ENCODE data around the gene FCGBP. TPM values are rescaled to one million over a fixed set of nuclear protein-coding genes. Genes with fewer than 3 reads are reported as not detected.
"Not testable (repeated sequence)": the region's sequence is repeated elsewhere in the genome, so short reads cannot be mapped to it uniquely, and the experiment has no call there.

FCGBP gene
- total RNA-seq, 4 donors from 2014 or later: 17.4 to 122 (median 72.1) TPM

GRCh38 chr19:39969266-39969665 is 34.8 kb upstream of the FCGBP start:
- H3K36me3 ChIP-seq: peaks cover 0 to 23% (median 12%) of the 10 kb centered on the region in 3 donors
- peaks cover 4 to 35% (median 15%) of the 10 kb centered on the region in 4 donors for H3K4me1 ChIP-seq
- H3K9me3 ChIP-seq: no peaks in the 10 kb centered on the region
- WGBS, 2 donors: 74 to 84% methylated on average over 6 of the region's 6 CpGs
- H3K4me3 ChIP-seq: no peak overlapping the region
- H3K27ac ChIP-seq: no peak overlapping the region
- TF ChIP-seq EP300 (IDR thresholded peaks at IDR 0.05) (no peak), CTCF (IDR thresholded peaks at IDR 0.05) (no peak), POLR2A (IDR thresholded peaks at IDR 0.05) (no peak)
- H3K27me3 ChIP-seq: no peaks in the 10 kb centered on the region
- DNase-seq (ENCODE audit: low spot score in 2 of 2): no peak

GRCh38 chr19:39968789-39969188 is 34.4 kb upstream of the FCGBP start:
- Histone ChIP-seq H3K36me3 (peaks cover 0 to 18% (median 8%) of the 10 kb centered on the region in 3 donors), H3K4me3 (no peak overlapping the region), H3K9me3 (no peaks in the 10 kb centered on the region), H3K27me3 (no peaks in the 10 kb centered on the region), H3K4me1 (peaks cover 4 to 35% (median 15%) of the 10 kb centered on the region in 4 donors), H3K27ac (no peak overlapping the region)
- TF ChIP-seq CTCF (IDR thresholded peaks at IDR 0.05): no peak
- no peak for TF ChIP-seq EP300 (IDR thresholded peaks at IDR 0.05)
- TF ChIP-seq POLR2A (IDR thresholded peaks at IDR 0.05): no peak
- 95 to 97% methylated on average over 15 of the region's 15 CpGs for WGBS, 2 donors
- DNase-seq (ENCODE audit: low spot score in 2 of 2): no peak

- Histone ChIP-seq H3K36me3 (peaks cover 0 to 6% (median 0%) of the 10 kb centered on the region in 3 donors), H3K27ac (no peak overlapping the region), H3K27me3 (no peaks in the 10 kb centered on the region), H3K4me1 (peaks cover 4 to 24% (median 15%) of the 10 kb centered on the region in 4 donors), H3K4me3 (no peak overlapping the region), H3K9me3 (no peaks in the 10 kb centered on the region)
- WGBS, 2 donors: 82 to 87% methylated on average over 9 of the region's 9 CpGs
- DNase-seq (ENCODE audit: low spot score in 2 of 2): no peak
- TF ChIP-seq EP300 (IDR thresholded peaks at IDR 0.05): no peak
- no peak for TF ChIP-seq POLR2A (IDR thresholded peaks at IDR 0.05)
- no peak for TF ChIP-seq CTCF (IDR thresholded peaks at IDR 0.05)
These were observed 33.1 kb upstream of the FCGBP start for GRCh38 chr19:39967561-39967960.

- Histone ChIP-seq H3K27me3 (no peaks in the 10 kb centered on the region), H3K4me3 (no peak overlapping the region), H3K9me3 (no peaks in the 10 kb centered on the region), H3K27ac (no peak overlapping the region), H3K36me3 (no peaks in the 10 kb centered on the region), H3K4me1 (peaks cover 1 to 15% (median 7%) of the 10 kb centered on the region in 4 donors)
- WGBS, 2 donors: 87 to 90% methylated on average over 6 of the region's 6 CpGs
- TF ChIP-seq POLR2A (IDR thresholded peaks at IDR 0.05): no peak
- TF ChIP-seq CTCF (IDR thresholded peaks at IDR 0.05): no peak
- TF ChIP-seq EP300 (IDR thresholded peaks at IDR 0.05): no peak
- DNase-seq (ENCODE audit: low spot score in 2 of 2): no peak
These were observed 32.2 kb upstream of the FCGBP start for GRCh38 chr19:39966617-39967016.

GRCh38 chr19:39963898-39964297 is 29.5 kb upstream of the FCGBP start:
- H3K27ac ChIP-seq: no peak overlapping the region
- no peaks in the 10 kb centered on the region for H3K36me3 ChIP-seq
- no peak for TF ChIP-seq CTCF (IDR thresholded peaks at IDR 0.05)
- TF ChIP-seq EP300 (IDR thresholded peaks at IDR 0.05): no peak
- no peak for TF ChIP-seq POLR2A (IDR thresholded peaks at IDR 0.05)
- H3K4me1 ChIP-seq: no peaks in the 10 kb centered on the region
- H3K9me3 ChIP-seq: no peaks in the 10 kb centered on the region
- H3K4me3 ChIP-seq: no peak overlapping the region
- no peaks in the 10 kb centered on the region for H3K27me3 ChIP-seq
- 51 to 58% methylated on average over 3 of the region's 3 CpGs for WGBS, 2 donors
- no peak for DNase-seq (ENCODE audit: low spot score in 2 of 2)

- H3K36me3 ChIP-seq; H3K27ac ChIP-seq; H3K9me3 ChIP-seq; H3K4me3 ChIP-seq; DNase-seq (ENCODE audit: low spot score in 2 of 2); H3K4me1 ChIP-seq; H3K27me3 ChIP-seq: not testable (repeated sequence)
- WGBS, 2 donors: 56 to 59% methylated on average over 13 of the region's 13 CpGs
These were observed 25.0 kb upstream of the FCGBP start for GRCh38 chr19:39959407-39959806.

GRCh38 chr19:39958942-39959341 is 24.5 kb upstream of the FCGBP start:
- not testable (repeated sequence) for H3K4me3 ChIP-seq; H3K4me1 ChIP-seq; H3K27me3 ChIP-seq; H3K27ac ChIP-seq; DNase-seq (ENCODE audit: low spot score in 2 of 2); H3K36me3 ChIP-seq; H3K9me3 ChIP-seq
- WGBS, 2 donors: 86 to 87% methylated on average over 3 of the region's 3 CpGs

GRCh38 chr19:39957886-39958285 is 23.5 kb upstream of the FCGBP start:
- H3K4me1 ChIP-seq; H3K4me3 ChIP-seq; H3K27ac ChIP-seq; H3K9me3 ChIP-seq; H3K36me3 ChIP-seq; H3K27me3 ChIP-seq; DNase-seq (ENCODE audit: low spot score in 2 of 2): not testable (repeated sequence)
- 89 to 91% methylated on average over 5 of the region's 5 CpGs for WGBS, 2 donors
